Fibroblast of skin of back (primary cell): ENCODE measurements around the gene TEDC1.

Experiments
- DNase-seq: peaks from one replicate; pipeline ENCODE4 v3.0.0-alpha.2; 2013

TEDC1 gene

DNA sequence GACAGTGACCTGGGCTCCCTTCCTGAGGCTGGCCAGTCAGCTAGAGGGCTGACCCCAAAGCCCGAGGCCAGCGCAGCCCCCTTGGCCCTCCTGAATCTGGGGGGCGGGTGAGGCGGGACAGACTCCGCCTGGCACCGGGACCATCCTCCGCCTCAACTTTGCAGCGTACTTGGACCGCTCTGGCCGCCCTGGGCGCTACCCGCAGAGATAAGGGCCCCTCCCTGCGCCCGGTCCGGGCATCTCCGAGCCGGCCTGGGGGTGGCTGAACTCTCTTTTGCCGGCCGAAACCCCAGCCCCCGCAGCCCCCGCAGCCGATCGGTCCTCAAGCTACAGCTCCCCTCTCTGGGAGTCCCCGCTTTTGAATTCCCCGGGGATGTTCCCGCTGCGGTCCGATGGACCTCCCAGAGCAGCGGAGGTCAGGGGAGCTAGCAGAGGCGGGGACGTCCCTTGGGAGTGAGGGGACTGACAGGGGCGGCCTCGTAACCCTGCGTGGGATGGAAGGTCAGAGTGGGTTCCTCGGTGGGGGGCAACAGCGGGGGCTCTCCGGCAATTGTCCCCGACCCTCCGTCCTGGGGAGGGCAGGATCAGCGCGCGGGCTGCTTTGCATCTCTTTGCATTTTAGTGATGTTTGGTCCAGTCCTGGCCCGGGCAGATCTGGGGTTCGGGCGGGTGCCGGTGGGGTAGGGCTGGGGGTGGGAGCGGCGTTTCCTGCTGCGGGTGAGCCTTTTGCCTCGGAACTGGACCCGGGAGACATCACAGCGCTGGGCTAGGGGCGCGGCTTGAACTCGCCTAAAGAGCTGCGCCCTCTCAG is 4.7 kb upstream of the TEDC1 start, which contains the start of gene CRIP1:
Gene CRIP1, plus strand, starts transcription at position 724 of the 811 bp plus-strand sequence. CDS start 374 bp downstream, outside the sequence.
- DNase-seq: no peak

DNA sequence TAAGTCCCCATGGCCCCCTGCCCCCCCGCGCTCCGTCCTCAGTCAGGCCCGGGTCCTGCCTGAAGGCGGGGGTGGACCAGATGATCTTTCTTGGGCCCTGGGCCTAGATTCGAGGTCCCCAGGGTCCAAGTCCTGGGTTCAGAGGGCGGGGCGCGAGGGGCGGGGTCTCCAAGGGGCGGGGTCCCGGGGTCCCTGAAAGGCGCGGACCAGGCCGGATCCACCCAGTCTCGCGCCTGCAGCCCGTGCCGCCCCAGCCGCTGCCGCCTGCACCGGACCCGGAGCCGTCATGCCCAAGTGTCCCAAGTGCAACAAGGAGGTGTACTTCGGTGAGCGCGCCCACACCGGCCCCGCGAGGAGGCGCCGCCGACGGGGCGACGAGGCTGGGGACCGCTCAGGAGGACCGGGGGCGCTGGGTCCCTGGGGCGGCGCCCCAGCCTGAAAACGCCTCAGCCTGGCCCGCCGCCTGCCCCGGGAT is 4.0 kb upstream of the TEDC1 start:
- DNase-seq: no peak

DNA sequence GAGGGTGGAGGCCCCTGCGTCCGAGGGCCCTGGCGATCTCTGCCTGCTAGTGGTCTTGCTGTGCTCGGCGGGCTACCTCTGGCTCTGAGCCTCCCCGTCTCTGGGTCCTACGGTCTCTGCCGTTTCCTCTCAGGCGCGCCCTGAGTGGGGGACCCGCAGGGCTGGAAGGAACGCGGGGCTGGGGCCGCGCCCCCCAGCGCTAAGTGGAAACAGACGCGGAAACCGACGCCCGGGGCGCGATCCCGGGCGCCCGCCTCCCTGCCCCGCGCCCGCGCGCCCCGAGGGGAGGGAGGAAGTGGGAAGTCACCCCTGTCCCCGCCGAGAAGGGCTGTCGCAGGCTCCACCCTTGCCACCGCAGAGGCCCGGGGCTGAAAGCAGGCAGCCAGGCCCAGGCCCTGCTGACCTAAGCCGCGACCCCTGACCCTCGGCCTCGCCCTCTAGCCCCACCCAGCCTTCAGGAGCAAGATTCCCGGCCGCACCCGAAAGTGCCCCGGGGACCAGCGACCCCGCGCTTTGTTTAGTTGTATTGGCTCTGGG is 3.5 kb upstream of the TEDC1 start:
- DNase-seq: no peak

DNA sequence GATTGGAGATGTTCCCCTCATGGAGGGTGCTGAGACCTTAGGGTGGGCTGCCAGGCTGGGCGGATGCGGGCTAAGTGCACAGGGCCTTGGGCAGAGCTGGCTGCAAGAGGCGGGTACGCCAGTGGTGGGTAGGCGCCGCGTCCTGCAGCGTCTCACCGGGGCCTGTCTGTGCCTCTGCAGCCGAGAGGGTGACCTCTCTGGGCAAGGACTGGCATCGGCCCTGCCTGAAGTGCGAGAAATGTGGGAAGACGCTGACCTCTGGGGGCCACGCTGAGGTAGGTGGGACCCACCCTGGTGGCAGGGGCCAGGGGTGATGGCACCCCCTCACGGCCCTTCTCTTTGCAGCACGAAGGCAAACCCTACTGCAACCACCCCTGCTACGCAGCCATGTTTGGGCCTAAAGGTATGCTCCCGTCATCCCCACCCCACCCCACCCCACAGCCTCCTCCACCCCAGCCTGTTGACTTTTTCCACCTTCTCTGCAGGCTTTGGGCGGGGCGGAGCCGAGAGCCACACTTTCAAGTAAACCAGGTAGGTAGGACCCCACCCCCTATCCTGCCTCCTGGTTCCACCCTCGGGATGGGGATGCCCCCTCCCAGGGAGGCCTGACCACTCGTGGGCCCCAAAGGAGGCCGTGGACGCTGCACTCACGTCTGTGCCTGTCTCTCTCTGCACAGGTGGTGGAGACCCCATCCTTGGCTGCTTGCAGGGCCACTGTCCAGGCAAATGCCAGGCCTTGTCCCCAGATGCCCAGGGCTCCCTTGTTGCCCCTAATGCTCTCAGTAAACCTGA is 2.9 kb upstream of the TEDC1 start:
- DNase-seq: no peak

DNA sequence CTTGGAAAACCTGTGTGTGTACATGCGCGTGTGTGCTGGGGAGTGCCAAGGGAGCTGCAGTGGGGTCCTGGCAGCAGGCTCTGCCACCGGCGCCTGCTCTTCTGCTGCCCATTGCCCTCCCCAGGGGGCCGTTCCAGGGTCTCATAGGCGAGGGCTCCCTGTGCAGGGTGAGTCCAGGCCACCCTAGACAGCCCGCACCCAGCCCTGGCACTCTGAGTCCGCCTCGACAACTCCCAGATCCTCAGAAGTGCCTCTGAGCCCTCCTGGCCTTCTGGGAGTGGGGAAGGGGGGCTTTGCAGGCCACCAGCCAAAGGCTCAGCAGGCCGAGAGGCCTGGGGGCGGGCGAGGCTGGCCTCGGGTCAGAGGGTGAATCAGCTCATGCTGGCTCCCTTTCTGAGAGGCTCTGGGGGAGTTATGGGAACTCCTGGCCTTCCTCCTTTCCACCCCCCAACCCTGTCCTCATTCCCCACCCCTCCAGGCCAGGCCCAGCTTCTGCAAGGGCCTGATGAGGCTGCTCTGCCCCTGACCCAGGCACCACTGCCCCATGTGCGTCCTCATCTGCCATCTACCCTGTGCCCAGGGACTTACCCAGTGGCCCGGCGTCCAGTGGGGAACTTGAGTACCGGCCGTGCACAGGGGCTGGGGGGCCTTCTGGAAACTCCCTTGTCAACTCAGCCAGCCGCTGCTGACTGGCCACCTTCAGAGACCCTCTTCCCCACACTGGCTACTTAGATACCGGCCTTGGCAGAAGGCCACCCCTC is 2.1 kb upstream of the TEDC1 start:
- no peak for DNase-seq

DNA sequence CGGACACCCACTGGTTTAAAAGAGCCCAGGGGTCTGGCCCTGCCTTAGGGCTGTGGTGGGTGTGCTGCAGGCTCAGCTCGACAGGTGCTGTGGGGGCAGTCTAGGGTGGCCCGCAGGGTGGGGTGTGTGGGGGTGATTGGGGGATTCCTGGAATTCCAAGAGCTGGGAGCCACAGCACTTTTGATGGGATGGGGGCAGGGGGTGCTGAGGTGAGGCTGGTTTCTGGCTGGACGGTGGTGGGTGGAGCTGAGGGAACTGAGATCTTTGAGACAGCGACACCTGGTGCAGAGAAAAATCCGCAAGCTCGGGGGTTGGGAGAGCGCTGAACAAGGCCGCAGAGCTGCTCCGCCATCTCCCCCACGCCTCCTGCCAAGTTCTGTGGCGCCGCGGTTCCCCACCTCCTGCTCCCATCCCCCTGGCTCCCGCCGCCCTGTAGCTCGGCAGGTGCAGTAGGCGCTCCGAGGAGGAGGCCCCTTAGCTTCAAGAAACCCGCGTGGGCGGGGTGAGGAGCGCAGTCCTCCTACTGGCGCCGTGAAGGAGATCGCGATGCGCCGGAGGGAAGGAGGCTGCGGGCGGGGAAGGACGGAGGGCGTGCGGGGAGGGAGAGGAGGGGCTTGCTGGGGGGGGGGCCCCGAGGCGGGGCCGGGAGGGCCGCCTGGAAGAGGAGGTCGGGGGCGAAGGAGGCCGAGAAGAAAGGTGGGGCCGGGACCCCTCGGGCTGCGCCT is 1.3 kb upstream of the TEDC1 start:
- peak; percentile 78 for DNase-seq

DNA sequence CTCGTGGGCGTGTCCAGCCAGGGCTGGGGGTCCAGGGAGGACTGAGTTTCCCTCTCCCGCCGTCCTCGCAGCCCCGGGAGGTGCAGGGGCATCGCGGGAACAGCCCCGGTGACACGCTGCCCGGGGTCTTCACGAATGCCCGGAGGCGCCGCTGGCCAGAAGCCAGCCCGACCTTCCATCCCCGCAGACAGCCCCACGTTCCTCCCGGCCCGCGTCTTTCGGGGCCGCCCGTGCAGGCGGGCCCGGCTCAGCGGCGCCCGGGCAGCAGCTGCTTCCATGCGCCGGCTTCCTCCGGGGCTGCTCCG is 827 bp upstream of the TEDC1 start:
- DNase-seq: no peak

DNA sequence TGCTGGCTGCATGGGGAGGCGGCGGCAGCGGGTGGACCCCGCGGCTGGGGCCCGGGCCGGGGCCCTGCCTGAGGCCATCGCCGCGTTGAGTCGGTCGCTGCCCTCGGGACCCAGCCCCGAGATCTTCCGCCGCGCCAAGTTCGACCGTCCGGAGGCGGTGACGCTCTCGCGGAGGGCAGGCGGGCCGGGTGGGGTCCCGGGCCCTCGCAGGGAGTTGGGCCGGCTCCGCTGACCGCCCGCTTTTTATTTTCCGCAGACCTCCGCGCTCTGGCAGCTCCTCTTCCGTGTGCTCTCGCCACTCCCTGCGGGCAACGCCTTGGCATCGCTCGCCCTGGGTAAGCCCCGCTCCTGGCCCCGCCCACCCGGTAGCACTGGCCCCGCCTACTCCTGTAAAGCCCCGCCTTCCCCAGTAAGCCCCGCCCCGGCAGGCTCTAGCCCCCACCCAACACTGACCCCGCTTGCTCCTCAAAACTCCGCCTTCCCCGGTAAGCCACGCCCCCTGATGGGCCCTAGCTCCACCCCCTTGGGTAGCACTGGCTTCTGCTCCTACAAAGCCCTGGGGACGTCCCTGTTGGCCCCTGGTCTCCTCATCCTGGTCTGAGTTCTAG is 424 bp downstream of the TEDC1 start:
- DNase-seq: peak; percentile 55

DNA sequence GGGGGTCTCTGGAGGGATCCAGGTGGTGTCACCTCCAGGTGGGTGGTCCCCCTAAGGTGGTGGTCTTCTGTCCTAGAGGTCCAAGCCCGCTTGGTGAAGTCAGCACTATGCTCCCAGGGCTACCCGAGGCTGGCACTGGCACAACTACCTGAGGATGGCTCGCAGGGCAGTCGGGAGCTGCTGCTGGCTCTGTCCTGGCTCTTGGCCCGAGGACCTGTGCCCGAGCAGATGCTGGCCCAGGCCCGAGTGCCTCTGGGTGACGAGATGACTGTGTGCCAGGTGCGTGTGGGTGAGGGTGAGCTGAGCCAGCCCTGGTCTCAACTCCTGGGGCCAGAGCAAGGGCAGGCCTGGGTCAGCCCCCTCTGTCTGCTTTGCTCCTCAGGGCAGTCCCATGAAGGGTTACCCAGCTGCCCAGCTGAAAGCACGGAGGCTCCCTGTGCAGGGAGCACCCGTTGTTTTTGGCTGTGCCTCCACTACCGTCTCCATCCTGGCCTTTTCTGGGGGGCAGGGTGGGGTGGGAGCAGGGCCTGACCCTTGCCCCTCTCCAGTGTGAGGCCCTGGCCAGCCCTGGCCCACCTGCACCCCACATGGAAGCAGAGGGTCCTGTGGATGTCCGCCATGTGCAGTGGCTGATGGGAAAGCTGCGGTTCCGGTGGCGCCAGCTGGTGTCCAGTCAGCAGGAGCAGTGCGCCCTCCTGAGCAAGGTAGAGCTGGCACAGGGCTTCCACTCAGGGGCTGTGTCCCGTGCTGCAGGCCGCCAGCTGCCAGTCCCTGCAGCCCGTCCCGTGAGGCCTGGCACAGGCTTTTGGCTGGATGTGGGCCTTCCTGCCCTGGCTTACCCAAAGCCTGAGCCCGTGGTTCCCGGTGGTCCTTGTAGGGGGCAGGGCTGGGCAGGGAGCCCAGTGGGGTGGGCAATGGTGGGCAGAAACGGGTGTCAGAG is 1.3 kb downstream of the TEDC1 start:
- no peak for DNase-seq

DNA sequence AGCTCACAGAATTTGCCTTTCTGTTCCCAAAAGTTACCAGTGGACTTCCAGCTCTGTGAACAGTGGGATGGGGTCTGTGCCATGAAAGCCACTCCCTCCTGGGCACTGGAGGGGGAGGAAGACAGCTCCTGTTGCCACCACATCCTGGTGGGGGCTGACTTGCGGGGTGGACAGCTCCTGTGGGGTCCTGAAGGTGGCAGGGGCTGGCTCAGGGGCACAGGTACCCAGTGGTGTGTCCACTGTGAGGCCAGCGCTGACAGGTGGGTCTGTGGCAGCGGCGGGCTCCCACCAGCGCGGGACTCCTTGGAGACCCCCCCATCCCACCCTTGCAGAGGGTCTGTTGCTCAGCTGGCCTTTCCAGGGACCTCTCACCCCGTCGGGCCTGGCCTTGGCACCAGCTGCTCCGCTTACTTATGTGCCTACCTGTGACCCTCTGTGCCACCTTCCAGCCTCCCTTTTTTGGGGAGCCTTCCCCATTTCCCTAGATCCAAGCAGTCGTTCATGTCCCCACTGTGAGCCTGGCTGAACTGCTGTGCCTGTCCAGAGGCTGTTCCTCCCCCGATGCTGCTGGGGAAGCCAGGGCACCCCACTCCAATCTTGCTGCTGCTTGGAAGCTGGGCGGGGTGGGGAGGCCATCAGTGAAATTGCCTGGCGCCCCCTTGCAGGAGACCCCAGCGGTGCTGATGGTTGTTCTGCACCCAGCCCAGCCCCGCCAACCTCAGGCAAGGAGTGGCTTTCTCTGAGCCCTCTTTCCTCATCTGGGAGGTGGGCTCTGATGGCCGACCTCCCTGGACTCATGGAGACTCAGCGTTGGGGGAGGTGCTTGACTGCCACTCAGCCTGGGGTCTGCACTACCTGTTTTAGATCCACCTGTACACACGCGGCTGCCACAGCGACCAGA is 2.2 kb downstream of the TEDC1 start:
- no peak for DNase-seq

DNA sequence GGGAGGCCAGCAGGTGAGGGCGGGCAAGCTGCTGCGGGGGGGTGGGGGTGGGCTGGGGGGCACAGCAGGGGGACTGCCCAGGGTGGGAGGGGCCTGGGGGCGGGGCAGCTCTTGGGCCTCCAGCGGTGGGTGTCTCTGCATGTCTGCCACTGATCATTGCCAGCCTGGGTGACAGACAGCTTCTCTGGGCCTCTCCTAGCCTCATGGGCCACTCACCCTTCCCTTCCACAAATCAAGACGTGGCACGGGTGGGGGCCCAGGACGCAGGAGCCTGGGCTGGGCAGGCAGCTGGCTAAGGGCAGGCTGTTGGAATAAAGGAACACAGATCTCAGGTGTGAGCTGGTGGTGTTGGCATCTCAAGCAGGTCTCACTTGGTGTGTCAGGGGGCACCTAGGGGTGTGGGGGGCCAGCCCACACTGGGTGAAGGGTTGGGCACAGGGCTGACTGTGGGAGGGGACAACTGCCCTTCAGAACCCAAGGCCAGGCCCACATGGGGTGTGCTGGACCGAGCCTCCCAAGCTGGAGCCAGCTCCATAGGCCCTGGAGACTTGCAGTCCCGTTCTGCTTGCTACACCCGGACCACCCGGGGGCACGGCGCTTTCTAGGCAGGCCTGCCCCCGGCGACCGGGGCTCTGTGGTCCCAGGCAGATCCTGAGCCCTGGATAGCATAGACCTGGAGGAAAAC is 3.0 kb downstream of the TEDC1 start:
- no peak for DNase-seq

DNA sequence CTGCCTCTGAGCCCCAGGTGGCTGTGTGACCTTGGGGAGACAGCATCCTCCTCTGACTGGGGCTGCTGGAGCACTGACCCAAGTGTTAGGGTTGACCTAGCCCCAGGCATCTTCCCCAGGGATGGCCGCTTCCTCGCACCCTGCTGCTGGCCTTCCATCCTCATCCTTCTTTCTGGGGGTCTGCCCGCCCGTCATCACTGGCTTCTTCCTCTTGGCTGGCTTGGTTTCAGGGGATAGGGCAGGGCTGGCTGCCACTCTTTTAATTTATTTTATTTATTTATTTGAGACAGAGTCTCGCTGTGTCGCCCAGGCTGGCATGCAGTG is 3.5 kb downstream of the TEDC1 start:
- DNase-seq: no peak

DNA sequence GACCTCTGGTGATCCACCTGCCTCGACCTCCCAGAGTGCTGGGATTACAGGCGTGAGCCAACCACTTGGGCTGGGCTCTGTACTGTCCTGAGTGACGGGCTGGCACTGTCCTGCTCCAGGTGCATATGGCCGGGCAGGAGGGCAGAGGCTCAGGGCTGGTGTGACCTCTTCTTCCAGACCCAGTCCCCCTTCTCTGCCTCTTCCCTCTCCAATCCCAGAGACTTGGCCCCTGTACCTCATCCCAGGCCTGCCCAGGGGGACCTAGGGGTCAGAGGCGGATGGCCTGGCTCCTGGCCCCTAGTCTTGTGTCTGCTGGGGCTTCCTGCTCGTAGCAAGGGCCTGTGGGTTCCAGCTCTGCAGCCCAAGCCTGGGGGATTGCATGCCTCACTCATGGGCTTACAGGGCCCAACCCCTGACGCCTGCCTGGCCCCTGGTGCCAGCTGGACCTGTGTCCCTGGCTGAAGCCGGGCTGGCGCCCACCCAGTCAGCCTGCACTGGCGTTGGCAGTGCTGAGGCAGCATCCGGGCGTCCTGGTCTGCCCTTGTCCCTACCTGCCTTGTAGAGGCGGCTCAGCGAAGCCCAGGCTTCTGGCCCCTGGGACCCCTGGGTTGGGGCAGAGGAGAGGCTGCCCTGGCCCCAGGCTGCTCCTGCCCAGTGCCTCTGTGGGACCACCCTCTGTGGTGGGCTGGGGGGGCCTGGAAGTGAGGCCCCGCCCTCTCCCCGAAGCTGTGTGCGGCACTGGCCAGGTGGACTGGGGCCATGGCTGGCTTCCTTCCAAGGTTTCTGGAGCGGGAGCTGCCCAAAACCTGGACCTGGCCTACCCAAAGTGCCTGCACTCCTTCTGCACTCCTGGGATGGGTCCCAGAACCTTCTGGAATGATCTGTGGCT is 4.3 kb downstream of the TEDC1 start:
- DNase-seq: no peak

DNA sequence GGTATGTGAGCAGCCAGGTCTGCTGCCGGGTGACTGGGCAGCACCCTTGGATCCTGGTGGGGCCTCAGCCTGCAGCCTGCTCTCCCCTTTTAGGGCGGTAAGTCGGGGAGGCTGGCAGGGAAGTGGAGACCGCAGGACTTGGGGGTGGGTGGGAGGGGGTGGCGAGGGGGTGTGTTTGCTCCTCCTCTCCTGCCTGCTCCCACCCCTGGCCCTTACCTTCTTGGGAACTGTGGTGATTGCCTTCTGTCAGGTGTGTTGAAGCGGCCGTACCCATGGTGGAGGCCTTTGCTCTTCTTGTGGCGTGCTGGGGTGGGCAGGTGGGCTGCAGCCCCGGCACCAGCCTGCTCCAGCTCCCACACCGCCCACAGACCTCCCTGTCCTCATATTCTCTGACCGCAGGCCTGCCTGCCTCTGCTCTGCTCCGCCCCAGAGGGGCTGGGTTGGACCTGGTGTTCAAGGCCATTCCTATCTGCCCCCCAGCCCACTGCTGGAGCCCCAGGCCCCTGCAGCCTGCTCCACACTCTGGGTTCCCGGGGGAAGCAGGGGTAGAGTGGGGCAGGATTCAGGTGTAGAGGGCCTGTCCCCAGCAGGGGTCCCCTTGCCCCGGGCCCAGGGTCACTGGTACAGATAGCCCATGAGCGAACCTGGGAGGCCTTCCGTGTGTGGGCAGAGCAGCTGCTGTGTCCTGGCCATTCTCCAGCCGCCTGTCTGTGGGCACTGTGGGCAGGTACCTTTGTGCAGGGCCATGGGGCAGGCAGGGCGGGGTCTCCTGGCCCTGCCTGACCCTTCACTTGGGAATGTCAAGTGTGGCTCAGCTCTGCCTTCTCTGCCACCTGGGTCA is 5.2 kb downstream of the TEDC1 start:
- DNase-seq: no peak

DNA sequence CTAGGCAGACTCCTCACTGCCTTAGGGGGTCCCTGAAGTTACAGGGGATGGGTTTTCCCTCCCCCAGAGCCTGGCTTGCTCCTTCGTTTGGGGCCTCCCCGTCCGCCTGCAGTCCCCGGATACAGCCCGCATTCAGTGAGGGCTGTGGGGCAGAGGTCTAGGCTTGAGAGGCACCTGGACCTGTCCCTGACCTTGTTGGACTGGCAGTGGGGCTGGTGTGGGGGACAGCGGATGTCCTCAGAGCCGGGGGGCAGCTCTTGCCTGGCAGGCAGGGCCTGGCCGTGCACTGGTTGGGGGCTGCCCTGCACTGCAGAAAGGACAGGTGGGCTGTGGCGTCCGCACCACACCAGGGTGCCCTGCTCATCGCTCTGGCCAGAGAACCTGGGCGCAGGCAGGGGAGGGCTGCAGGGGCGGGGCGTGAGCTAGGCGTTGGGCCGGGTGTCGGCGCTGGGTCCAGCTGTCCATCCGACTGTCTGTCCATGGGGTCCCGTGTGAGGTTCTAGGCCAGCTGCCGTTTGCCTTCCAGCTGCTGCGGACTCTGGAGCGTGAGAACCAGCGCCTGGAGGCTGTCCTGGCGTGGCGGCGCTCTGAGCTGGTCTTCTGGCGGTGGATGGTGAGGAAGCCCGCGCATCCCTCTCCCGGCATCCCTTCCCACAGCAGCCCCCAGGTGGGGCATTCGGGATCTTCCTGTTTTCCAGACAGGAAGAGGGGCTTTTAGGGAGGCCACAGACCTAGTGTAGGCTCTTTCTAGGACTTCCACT is 6.0 kb downstream of the TEDC1 start:
- DNase-seq: no peak
